ENCODE results near the gene TAB2.

- TF ChIP-seq GLIS3 (CRISPR knock-in tag; IDR thresholded peaks at IDR 0.05) (no peak), PATZ1 (CRISPR knock-in tag; IDR thresholded peaks at IDR 0.05; ENCODE audit: borderline replicate concordance) (no peak), CREB5 (CRISPR knock-in tag; IDR thresholded peaks at IDR 0.05; ENCODE audit: low read depth) (no peak), BACH2 (CRISPR knock-in tag; IDR thresholded peaks at IDR 0.05; ENCODE audit: borderline replicate concordance) (no peak), TSHZ2 (CRISPR knock-in tag; IDR thresholded peaks at IDR 0.05) (no peak), ZFP3 (CRISPR knock-in tag; IDR thresholded peaks at IDR 0.05) (no peak)
Measured at GRCh38 chr6:149311293-149311692, 6.2 kb upstream of the TAB2 start.

Measured in SK-N-SH treated with all-trans-retinoic acid at 6 μM for 48 hours (cell line).